Mesodermal cell (in vitro differentiated cells): ENCODE data around the gene FASTK.

ENCODE experiments used
- H3K27ac ChIP-seq: 2 replicates; pipeline ENCODE4 v1.7.0; 2013; ENCODE audit warnings: mild to moderate bottlenecking, low read depth, low read length, moderate library complexity; ENCODE audit not compliant: severe bottlenecking
- H3K36me3 ChIP-seq: 2 replicates; pipeline ENCODE4 v1.7.1; 2013; ENCODE audit warnings: mild to moderate bottlenecking, low read length, moderate library complexity; ENCODE audit not compliant: control insufficient read depth, insufficient read depth
- H3K4me1 ChIP-seq: one replicate; pipeline ENCODE4 v1.7.1; 2013; ENCODE audit warnings: mild to moderate bottlenecking, low read length; ENCODE audit not compliant: insufficient read depth, control insufficient read depth, poor library complexity, severe bottlenecking
- H3K4me3 ChIP-seq: 2 replicates; pipeline ENCODE4 v1.7.0; 2013; ENCODE audit warnings: low read length, control low read depth, mild to moderate bottlenecking; ENCODE audit not compliant: insufficient read depth, poor library complexity, severe bottlenecking; ENCODE audit errors: extremely low read depth
- H3K9me3 ChIP-seq: 2 replicates; pipeline ENCODE4 v1.7.1; 2013; ENCODE audit warnings: mild to moderate bottlenecking, low read length, moderate library complexity; ENCODE audit not compliant: control insufficient read depth
- WGBS, 2 experiments: methylation state at CpG; one replicate each; pipeline ENCODE4 v1.1.5; 2013; ENCODE audit warnings: missing lambda C conversion rate in 2 of 2; ENCODE audit not compliant: insufficient coverage in 2 of 2; 5-methylcytosine and 5-hydroxymethylcytosine counted together

FASTK gene

GRCh38 chr7:151109094-151110048, 28.8 kb upstream of the FASTK start:
- H3K4me1 ChIP-seq: peaks cover 52% of the 10 kb centered on the region
- no peak overlapping the region for H3K4me3 ChIP-seq
- WGBS, 2 experiments: 76 to 79% methylated on average over 13 to 15 of the region's 15 CpGs
- H3K27ac ChIP-seq: peak overlapping the region; percentile 8
- no peaks in the 10 kb centered on the region for H3K9me3 ChIP-seq
- H3K36me3 ChIP-seq: peaks cover 5% of the 10 kb centered on the region

- WGBS, 2 experiments: 80 to 91% methylated on average over 10 of the region's 10 CpGs
- Histone ChIP-seq H3K36me3 (peaks cover 20% of the 10 kb centered on the region), H3K27ac (no peak overlapping the region), H3K4me1 (peaks cover 54% of the 10 kb centered on the region), H3K9me3 (no peaks in the 10 kb centered on the region), H3K4me3 (no peak overlapping the region)
These were observed 27.3 kb upstream of the FASTK start for GRCh38 chr7:151107882-151108281.

- Histone ChIP-seq H3K9me3 (no peaks in the 10 kb centered on the region), H3K4me1 (peaks cover 34% of the 10 kb centered on the region), H3K4me3 (no peak overlapping the region), H3K36me3 (peaks cover 38% of the 10 kb centered on the region), H3K27ac (no peak overlapping the region)
- 62 to 66% methylated on average over 20 to 21 of the region's 23 CpGs for WGBS, 2 experiments
These were observed 24.0 kb upstream of the FASTK start for GRCh38 chr7:151104411-151105235.

- Histone ChIP-seq H3K9me3 (no peaks in the 10 kb centered on the region), H3K4me3 (no peak overlapping the region), H3K36me3 (peaks cover 38% of the 10 kb centered on the region), H3K27ac (no peak overlapping the region), H3K4me1 (peaks cover 30% of the 10 kb centered on the region)
- WGBS, 2 experiments: 90 to 95% methylated on average over 5 to 7 of the region's 12 CpGs
These were observed 23.4 kb upstream of the FASTK start for GRCh38 chr7:151103973-151104372.

GRCh38 chr7:151102991-151103390, 22.4 kb upstream of the FASTK start:
- 89 to 93% methylated on average over 3 of the region's 3 CpGs for WGBS, 2 experiments

GRCh38 chr7:151101621-151102396, 21.2 kb upstream of the FASTK start:
- Histone ChIP-seq H3K27ac (no peak overlapping the region), H3K36me3 (peaks cover 53% of the 10 kb centered on the region), H3K4me3 (no peak overlapping the region), H3K4me1 (peaks cover 19% of the 10 kb centered on the region), H3K9me3 (no peaks in the 10 kb centered on the region)
- WGBS, 2 experiments: 82 to 90% methylated on average over 18 to 24 of the region's 24 CpGs

More at GRCh38 chr7:151102991-151103390, 22.4 kb upstream of the FASTK start:
- no peaks in the 10 kb centered on the region for H3K9me3 ChIP-seq
- H3K27ac ChIP-seq: no peak overlapping the region
- peaks cover 23% of the 10 kb centered on the region for H3K4me1 ChIP-seq
- H3K4me3 ChIP-seq: no peak overlapping the region
- peaks cover 42% of the 10 kb centered on the region for H3K36me3 ChIP-seq

- H3K27ac ChIP-seq: no peak overlapping the region
- H3K4me1 ChIP-seq: peaks cover 19% of the 10 kb centered on the region
- H3K4me3 ChIP-seq: no peak overlapping the region
- H3K9me3 ChIP-seq: no peaks in the 10 kb centered on the region
- 94 to 97% methylated on average over 9 of the region's 10 CpGs for WGBS, 2 experiments
- H3K36me3 ChIP-seq: peaks cover 62% of the 10 kb centered on the region
These were observed 20.3 kb upstream of the FASTK start for GRCh38 chr7:151100921-151101320.

- Histone ChIP-seq H3K4me3 (no peak overlapping the region), H3K9me3 (no peaks in the 10 kb centered on the region), H3K4me1 (peaks cover 21% of the 10 kb centered on the region), H3K27ac (no peak overlapping the region), H3K36me3 (peaks cover 68% of the 10 kb centered on the region)
- whole genome bisulfite sequencing, 2 experiments: 96% methylated on average over 12 to 18 of the region's 20 CpGs
These were observed 19.0 kb upstream of the FASTK start for GRCh38 chr7:151099486-151100211.

GRCh38 chr7:151095828-151096475, 15.3 kb upstream of the FASTK start:
- 96 to 97% methylated on average over 15 of the region's 17 CpGs for WGBS, 2 experiments

More at GRCh38 chr7:151095828-151096475, 15.3 kb upstream of the FASTK start:
- H3K27ac ChIP-seq: no peak overlapping the region
- no peak overlapping the region for H3K4me3 ChIP-seq
- peaks cover 19% of the 10 kb centered on the region for H3K4me1 ChIP-seq
- peaks cover 65% of the 10 kb centered on the region for H3K36me3 ChIP-seq
- no peaks in the 10 kb centered on the region for H3K9me3 ChIP-seq
